Right ventricle myocardium inferior (tissue), 1 donor: Measurements from ENCODE around the gene IPCEF1. TPM values are rescaled to one million over a fixed set of nuclear protein-coding genes. Genes with fewer than 3 reads are reported as not detected.
A peak's percentile ranks its signal among the peaks of the same experiment; 100 is the strongest.
"Not testable (repeated sequence)": the region's sequence is repeated elsewhere in the genome, so short reads cannot be mapped to it uniquely, and the experiment has no call there.

Experiments used
- ATAC-seq: fragments of 200-7000 bp; cut with Tn5 transposase; one replicate; pipeline ENCODE4 v1.9.1; 2020; ENCODE audit warnings: mild to moderate bottlenecking, moderate library complexity
- DNase-seq: peaks from one replicate; pipeline ENCODE4 v3.0.0; 2021; ENCODE audit errors: missing footprints
- intact Hi-C: fragments of 100-400 bp; cut with DNase I; formaldehyde crosslinking; loops from one replicate; pipeline ENCODE4 v1.11.0; 2022
- total RNA-seq: library from RNA; stranded (reverse); fragmentation: NEBNext Ultra II Directional; extraction: Animal tissue kit (Norgen Biotek cat#: 25700); gene quantifications from one replicate; pipeline ENCODE4 v1.2.1, GENCODE V29; 2021
- donor health status: DM: no; HTN: yes; CAD: no; lungs with severe emphysema.

IPCEF1 gene
- total RNA-seq, 1 donor from 2014 or later: 2.0 TPM

- intact Hi-C loops: no loop called here
- DNase-seq: no peak
- no peak for ATAC-seq
Measured at GRCh38 chr6:154345811-154346210, 10.8 kb downstream of the IPCEF1 start.

GRCh38 chr6:154343473-154344308 is 12.9 kb downstream of the IPCEF1 start:
- peak; percentile 76 for ATAC-seq
- DNase-seq: no peak

GRCh38 chr6:154341871-154342270 is 14.7 kb downstream of the IPCEF1 start:
- intact Hi-C loops: no loop called here
- ATAC-seq: no peak
- no peak for DNase-seq

More at GRCh38 chr6:154343473-154344308, 12.9 kb downstream of the IPCEF1 start:
- intact Hi-C loops: no loop called here

GRCh38 chr6:154341336-154341735 is 15.3 kb downstream of the IPCEF1 start:
- ATAC-seq: no peak
- intact Hi-C loops: no loop called here
- no peak for DNase-seq

- ATAC-seq: no peak
- DNase-seq: no peak
- intact Hi-C loops: no loop called here
Measured at GRCh38 chr6:154337406-154338005, 19.1 kb downstream of the IPCEF1 start.

- ATAC-seq, DNase-seq, intact Hi-C loops: not testable (repeated sequence)
Measured at GRCh38 chr6:154334147-154334546, 22.5 kb downstream of the IPCEF1 start.

- intact Hi-C loops: no loop called here
- ATAC-seq: no peak
- DNase-seq: no peak
Measured at GRCh38 chr6:154331750-154332149, 24.9 kb downstream of the IPCEF1 start.

GRCh38 chr6:154329350-154330170 is 27.0 kb downstream of the IPCEF1 start:
- intact Hi-C loops: no loop called here
- DNase-seq: no peak
- no peak for ATAC-seq

- DNase-seq, intact Hi-C loops, ATAC-seq: not testable (repeated sequence)
Measured at GRCh38 chr6:154327313-154327712, 29.3 kb downstream of the IPCEF1 start.

- no peak for ATAC-seq
- intact Hi-C loops: no loop called here
Measured at GRCh38 chr6:154325142-154325541, 31.5 kb downstream of the IPCEF1 start.

GRCh38 chr6:154320181-154320580 is 36.4 kb downstream of the IPCEF1 start:
- no peak for ATAC-seq
- intact Hi-C loops: no loop called here

More at GRCh38 chr6:154325142-154325541, 31.5 kb downstream of the IPCEF1 start:
- no peak for DNase-seq

GRCh38 chr6:154319231-154319858 is 37.3 kb downstream of the IPCEF1 start:
- DNase-seq (no peak), ATAC-seq (no peak)
- intact Hi-C loops: no loop called here

More at GRCh38 chr6:154320181-154320580, 36.4 kb downstream of the IPCEF1 start:
- DNase-seq: no peak

- no peak for ATAC-seq
- intact Hi-C loops: no loop called here
Measured at GRCh38 chr6:154318721-154319120, 37.9 kb downstream of the IPCEF1 start.

GRCh38 chr6:154316131-154316530 is 40.5 kb downstream of the IPCEF1 start:
- ATAC-seq (no peak), DNase-seq (no peak)
- intact Hi-C loops: no loop called here

More at GRCh38 chr6:154318721-154319120, 37.9 kb downstream of the IPCEF1 start:
- no peak for DNase-seq

GRCh38 chr6:154314084-154314483 is 42.5 kb downstream of the IPCEF1 start:
- DNase-seq: no peak
- intact Hi-C loops: no loop called here
- no peak for ATAC-seq

- intact Hi-C loops: no loop called here
- DNase-seq (no peak), ATAC-seq (no peak)
Measured at GRCh38 chr6:154308986-154309385, 47.6 kb downstream of the IPCEF1 start.

- intact Hi-C loops: no loop called here
- no peak for ATAC-seq
- DNase-seq: no peak
Measured at GRCh38 chr6:154307696-154308425, 48.7 kb downstream of the IPCEF1 start.

GRCh38 chr6:154307147-154307546 is 49.5 kb downstream of the IPCEF1 start:
- intact Hi-C loops, ATAC-seq, DNase-seq: not testable (repeated sequence)
